GM10266 (cell line): Measurements from ENCODE around the gene UGGT1.

Source experiments
- DNase-seq: peaks from one replicate; pipeline ENCODE4 v3.0.0; 2012; ENCODE audit errors: extremely low spot score
- TF ChIP-seq, protein P1 (sequence below): IDR thresholded peaks from 2 replicates; pipeline ENCODE4 v1.5.1; 2012; ENCODE audit warnings: mild to moderate bottlenecking, low read depth; ENCODE audit not compliant: control insufficient read depth, insufficient read depth; ENCODE audit errors: missing control alignments

UGGT1 gene

DNA sequence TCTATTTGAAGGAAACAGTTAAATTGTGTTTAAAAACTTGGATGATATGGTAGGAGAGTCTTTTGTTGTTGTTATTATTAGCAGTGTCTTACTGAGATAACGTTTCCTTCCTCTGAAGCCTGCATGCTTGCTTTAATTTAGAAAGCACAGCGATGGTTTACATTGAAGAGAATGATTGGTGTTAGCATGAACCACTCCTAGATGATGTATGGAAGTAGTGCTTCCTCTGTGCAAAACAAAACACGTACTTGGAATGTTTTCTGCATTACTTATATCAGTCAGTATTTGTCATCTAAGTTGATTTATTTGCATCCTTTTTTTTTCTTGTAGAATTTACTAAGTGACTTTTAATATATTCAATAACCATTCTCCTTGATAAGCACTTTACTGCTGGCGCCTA lies 89.0 kb downstream of the UGGT1 start:
- TF ChIP-seq, protein P1, sequence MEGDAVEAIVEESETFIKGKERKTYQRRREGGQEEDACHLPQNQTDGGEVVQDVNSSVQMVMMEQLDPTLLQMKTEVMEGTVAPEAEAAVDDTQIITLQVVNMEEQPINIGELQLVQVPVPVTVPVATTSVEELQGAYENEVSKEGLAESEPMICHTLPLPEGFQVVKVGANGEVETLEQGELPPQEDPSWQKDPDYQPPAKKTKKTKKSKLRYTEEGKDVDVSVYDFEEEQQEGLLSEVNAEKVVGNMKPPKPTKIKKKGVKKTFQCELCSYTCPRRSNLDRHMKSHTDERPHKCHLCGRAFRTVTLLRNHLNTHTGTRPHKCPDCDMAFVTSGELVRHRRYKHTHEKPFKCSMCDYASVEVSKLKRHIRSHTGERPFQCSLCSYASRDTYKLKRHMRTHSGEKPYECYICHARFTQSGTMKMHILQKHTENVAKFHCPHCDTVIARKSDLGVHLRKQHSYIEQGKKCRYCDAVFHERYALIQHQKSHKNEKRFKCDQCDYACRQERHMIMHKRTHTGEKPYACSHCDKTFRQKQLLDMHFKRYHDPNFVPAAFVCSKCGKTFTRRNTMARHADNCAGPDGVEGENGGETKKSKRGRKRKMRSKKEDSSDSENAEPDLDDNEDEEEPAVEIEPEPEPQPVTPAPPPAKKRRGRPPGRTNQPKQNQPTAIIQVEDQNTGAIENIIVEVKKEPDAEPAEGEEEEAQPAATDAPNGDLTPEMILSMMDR: no peak
- DNase-seq: no peak

DNA sequence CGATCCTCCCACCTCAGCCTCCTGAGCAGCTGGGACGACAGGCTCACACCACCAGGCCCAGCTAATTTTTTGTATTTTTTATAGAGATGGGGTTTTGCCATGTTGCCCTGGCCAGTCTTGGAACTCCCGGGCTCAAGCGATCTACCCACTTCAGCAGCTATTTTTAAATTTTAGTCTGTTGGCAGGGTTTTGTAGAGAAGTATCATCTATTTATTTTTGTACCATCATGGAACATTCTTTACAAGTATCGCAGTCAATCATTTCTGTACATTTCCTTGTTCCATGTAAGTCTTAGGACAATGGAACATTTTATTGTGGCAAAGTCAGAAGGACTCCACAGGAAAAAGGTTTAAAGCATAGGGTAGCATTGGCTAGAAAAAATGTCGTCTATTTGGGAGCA lies 94.6 kb downstream of the UGGT1 start:
- no peak for DNase-seq
- TF ChIP-seq, protein P1: no peak

DNA sequence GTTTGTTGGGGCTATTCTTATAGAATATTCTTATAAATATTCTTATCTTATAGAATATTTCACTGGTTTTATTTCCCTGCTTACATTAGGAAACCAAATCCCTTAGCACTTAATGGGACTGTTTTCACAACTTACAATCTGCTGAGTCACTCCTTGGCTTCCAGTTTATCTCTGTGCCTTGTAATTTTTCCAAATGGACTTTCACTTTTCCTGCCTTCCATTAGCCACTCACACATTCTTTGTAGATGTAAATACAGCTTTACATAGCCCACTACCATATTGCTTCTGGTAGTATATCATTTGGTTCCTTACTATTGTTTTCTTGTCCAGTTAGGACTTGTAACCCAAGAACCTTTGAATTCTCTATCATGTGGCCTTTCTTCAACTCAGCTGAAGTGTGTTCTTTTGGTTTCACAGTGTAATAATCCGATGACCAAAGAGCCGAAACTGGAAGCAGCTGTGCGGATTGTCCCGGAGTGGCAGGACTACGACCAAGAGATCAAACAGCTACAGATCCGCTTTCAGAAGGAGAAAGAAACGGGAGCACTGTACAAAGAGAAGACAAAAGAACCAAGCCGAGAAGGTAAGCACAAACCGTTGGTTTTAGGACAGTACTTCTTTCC lies 96.1 kb downstream of the UGGT1 start:
- DNase-seq: no peak
- TF ChIP-seq, protein P1: no peak

DNA sequence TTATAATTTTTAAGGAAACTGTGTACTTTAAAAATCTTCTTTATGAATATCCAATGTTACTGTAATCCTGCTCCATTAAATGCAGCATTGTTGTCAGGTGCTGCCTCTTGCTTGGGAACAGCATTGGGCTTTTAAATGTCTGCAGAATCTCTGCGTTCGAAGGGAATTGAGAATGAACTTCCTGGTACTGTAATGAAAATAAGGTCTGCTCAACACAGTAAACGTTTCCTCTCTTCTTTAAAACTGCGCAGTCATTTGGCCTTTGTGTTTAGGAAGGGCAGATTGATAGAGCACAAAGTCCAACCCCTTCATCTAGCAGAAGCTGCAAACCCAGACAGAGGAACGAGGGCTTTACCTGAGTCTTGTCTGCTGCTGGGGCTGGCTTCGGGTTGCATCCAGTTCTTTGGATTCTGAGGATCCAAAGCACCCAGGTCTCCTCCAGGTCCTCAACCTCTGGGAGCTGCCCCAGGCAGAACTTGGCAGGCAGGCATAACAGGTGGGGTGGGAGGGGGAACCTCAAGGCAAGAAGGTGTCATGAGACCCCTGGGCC lies 104.5 kb downstream of the UGGT1 start:
- TF ChIP-seq, protein P1: no peak
- no peak for DNase-seq

DNA sequence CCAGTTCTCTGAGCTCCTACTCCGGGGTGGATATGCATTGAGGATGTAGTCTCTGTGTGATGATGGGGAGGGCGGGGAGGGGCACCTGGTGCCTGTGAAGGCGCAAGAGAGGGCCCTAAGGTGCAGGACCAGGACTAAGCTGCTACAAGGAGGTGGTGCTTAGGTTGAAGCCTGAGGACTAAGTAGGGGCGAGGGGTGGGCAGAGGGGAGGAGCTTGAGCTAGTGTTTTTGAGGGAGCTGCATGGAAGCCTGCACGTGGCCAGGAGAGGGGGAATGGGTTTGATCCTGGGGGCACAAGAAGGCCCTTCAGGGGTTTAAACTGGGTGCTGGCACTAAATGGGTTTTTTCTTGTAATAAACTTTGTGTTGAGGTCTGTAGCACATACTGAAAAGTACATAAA lies 105.0 kb downstream of the UGGT1 start:
- TF ChIP-seq, protein P1: no peak
- DNase-seq: no peak

DNA sequence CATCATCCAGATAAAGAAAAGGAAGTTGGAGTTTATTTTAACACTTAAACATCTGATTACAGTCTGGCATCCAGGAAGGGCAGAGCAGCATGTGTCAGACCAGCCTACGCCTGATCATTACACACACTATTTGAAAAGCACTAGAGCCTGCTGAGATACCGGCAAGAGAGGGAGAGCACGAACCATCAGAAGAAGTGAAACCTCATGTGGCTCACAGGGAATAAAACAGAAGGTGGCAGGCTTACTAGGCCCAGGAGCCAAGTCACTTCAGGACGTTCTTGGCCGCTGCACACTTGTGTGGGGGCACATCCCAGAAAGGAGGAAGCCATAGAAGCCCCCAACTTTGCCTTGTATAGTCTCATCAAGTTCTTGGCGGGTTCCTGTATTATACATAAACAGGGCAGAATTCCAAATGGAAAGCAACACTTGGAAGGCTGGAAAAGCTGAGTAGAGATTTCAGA lies 105.5 kb downstream of the UGGT1 start:
- TF ChIP-seq, protein P1: no peak
- DNase-seq: peak; percentile 18

DNA sequence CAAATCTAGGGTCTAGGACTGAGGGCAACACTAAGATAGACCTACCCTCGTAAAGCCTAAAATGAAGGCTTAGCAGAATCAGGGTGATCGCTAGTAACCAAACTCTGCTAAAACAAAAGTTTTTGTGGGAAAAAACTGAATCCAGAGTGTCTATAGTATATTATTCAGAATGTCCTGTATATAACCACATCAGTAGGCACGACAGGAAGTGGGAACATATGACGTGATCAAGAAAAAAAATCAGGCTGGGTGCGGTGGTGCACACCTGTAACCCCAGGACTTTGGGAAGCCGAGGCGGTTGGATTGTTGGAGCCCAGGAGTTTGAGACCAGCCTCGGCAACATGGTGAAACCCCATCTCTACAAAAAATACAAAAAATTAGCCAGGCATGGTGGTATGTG lies 106.1 kb downstream of the UGGT1 start:
- no peak for DNase-seq
- TF ChIP-seq, protein P1: no peak
